ENCODE data around the gene STRN4.
A peak's percentile ranks its signal among the peaks of the same experiment; 100 is the strongest.
"Not testable (repeated sequence)": the region's sequence is repeated elsewhere in the genome, so short reads cannot be mapped to it uniquely, and the experiment has no call there.

Gene STRN4, protein sequence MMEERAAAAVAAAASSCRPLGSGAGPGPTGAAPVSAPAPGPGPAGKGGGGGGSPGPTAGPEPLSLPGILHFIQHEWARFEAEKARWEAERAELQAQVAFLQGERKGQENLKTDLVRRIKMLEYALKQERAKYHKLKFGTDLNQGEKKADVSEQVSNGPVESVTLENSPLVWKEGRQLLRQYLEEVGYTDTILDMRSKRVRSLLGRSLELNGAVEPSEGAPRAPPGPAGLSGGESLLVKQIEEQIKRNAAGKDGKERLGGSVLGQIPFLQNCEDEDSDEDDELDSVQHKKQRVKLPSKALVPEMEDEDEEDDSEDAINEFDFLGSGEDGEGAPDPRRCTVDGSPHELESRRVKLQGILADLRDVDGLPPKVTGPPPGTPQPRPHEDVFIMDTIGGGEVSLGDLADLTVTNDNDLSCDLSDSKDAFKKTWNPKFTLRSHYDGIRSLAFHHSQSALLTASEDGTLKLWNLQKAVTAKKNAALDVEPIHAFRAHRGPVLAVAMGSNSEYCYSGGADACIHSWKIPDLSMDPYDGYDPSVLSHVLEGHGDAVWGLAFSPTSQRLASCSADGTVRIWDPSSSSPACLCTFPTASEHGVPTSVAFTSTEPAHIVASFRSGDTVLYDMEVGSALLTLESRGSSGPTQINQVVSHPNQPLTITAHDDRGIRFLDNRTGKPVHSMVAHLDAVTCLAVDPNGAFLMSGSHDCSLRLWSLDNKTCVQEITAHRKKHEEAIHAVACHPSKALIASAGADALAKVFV

GRCh38 chr19:46746281-46747057 lies at the start of gene STRN4:
Gene STRN4, minus strand, starts transcription at chr19:46746450. Its CDS starts 20 bp downstream, at chr19:46746430.
- peak in 34 of 51 donors; percentile 8 to 75 (median 40) for DNase-seq

DNA sequence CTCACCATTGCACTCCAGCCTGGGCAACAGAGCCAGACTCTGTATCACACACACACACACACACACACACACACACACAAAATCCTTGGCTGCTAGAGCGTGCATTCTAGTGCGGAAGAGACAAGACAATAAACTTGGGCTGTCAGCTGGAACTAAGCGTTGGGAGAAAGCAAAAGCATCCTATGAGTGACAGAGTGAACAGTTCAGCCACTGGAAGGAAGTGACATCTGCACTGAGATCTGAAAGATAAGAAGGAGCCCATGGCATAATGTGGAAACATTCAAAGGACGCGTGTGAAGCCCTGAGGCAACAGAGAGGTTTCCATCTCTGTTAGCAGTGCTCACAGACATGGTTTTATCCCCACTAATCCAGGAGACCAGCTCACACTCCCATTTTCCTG lies 45.7 kb upstream of the STRN4 start:
- no peak for DNase-seq

DNA sequence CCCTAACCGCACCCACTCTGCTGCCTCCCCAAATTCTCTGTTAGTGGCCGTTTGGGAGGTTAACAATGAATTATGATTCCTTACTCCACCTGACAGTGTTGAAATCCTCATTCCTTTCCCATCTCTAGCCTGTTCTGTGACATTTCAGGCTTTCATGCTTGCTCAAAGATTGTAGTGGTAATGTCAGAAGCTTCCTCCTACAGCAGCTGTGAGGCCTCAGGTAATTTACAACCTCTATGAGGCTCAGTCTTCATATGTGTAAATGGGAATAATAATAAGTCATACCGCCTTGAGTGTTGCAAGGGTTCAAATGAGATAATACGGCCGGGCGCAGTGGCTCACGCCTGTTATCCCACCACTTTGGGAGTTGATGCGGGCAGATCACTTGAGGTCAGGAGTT lies 43.1 kb upstream of the STRN4 start:
- DNase-seq: no peak

GRCh38 chr19:46788968-46789338 lies 42.7 kb upstream of the STRN4 start:
- no peak for DNase-seq

GRCh38 chr19:46788262-46788967 lies 42.2 kb upstream of the STRN4 start, which contains the start of gene SLC1A5:
Gene SLC1A5, minus strand, starts transcription at chr19:46788594. Its CDS starts 629 bp downstream, at chr19:46787965.
- DNase-seq: peak in 48 of 51 donors; percentile 13 to 82 (median 58)

DNA sequence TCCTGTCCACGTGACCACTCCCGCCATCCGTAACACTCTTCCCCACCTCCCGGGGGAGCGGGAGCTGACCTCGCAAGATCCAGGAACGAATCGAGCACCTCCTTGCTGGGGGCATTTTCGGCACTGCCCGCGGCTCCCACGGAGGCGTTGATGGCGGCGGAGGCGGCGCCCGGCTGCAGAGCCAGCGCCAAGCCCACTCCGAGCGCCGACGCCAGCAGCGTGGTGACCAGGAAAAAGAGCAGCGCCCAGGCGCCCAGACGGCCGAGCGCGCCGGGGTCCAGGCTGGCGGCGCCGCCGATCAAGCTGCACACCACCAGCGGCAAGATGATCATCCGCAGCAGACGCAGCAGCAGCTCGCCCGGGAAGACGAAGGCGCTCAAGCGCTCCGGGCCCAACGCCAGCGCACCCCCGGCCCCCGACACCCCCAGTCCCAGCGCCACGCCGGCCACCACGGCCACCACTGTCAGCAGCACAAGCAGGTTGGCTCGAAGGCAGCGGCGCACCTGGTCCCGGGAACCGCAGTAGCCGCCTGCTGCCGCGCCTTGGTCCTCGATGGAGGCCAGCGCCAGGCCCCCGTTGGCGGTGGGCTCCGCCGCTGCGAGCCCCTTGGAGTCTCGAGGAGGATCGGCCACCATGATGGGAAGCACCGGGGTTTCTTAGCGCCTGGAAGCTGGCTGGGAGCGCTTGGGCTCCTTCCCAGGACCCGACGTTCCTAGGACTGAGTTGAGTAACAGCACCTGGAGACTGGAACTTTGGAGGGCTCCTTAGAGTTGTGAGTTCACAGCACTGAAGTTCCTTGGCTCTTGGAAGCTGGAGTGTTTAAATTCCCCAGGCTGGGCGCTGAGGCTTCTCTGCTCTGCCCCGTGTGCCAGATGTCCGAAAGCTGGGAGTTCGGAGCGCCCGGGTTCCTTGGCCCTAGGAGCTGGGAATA lies 41.3 kb upstream of the STRN4 start:
- DNase-seq: peak in 6 of 51 donors; percentile 7 to 26 (median 12)

GRCh38 chr19:46787040-46787330 lies 40.7 kb upstream of the STRN4 start:
- no peak for DNase-seq

DNA sequence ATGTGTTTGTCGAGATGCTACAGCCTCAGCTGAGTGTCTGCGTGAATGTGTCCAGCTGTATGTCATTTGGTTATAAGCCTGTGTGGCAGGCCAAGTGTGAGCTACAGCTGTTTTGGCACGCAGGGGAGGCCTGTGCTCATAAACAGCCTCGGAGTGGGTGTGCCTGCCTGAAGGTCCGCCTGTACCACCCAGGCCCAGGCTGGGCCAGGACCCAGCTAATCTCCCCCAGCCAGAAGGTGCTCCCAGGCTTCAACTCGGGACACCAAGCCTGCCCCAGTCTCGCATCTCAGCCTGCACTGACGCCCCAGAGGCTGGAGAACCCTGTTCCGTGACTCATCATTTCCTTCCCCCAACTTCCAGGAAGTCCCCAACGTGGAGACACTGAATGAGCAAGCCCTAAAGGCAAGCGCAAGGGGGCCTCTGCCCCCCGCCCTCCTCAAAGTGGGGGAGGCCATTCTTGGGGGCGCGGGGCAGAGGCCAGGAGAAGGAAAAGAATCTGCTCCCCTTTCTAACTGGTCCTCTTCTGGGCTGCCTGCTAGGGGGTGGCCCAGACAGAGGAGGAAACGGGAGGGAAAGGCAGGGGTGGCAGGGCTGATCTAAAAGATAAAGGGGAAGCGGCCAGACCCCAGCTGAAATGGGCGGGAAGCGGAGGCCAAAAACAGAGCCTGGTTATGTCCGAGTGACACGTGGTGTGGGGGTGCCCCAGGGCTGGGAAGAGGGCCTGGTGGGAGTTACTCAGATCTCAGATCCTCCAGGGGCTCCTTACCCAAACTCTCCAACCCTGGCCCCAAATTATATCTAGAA lies 40.2 kb upstream of the STRN4 start:
- DNase-seq: peak in 20 of 51 donors; percentile 7 to 43 (median 21)

DNA sequence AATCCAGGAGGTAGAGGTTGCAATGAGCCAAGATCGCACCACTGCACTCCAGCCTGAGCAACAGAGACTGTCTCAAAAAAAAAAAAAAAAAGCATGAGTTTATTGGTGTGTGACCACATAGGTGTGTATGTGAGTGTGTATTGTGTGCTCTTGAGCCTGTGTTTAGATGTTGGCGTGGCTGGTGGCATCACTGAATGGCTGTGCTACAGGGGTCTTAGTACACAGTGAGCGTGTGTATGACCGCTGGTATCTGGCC lies 39.7 kb upstream of the STRN4 start:
- DNase-seq: no peak

GRCh38 chr19:46785054-46785979 lies 39.1 kb upstream of the STRN4 start:
- no peak for DNase-seq

- peak in 7 of 51 donors; percentile 3 to 33 (median 10) for DNase-seq
These were observed 38.2 kb upstream of the STRN4 start for GRCh38 chr19:46784262-46785053.

DNA sequence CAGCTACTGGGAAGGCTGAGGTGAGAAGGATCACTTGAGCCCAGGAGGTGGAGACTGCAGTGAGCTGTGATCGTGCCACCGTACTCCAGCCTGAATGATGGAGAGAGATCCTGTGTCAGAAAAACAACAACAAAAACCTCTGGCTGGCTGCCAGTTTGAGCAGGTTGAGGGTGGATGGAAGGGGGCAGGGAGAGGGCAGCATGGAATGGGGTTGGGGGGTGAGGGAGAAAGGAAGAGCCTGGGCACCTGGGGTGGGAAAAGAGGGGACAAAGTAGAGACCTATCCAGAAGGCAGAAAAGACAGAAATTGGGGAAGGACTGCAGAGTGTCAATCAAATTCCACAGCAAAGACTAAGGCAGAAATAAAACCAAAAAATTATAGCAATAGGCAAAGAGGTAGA lies 37.4 kb upstream of the STRN4 start:
- DNase-seq: no peak

- DNase-seq: no peak
These were observed 36.2 kb upstream of the STRN4 start for GRCh38 chr19:46782355-46783019.

DNA sequence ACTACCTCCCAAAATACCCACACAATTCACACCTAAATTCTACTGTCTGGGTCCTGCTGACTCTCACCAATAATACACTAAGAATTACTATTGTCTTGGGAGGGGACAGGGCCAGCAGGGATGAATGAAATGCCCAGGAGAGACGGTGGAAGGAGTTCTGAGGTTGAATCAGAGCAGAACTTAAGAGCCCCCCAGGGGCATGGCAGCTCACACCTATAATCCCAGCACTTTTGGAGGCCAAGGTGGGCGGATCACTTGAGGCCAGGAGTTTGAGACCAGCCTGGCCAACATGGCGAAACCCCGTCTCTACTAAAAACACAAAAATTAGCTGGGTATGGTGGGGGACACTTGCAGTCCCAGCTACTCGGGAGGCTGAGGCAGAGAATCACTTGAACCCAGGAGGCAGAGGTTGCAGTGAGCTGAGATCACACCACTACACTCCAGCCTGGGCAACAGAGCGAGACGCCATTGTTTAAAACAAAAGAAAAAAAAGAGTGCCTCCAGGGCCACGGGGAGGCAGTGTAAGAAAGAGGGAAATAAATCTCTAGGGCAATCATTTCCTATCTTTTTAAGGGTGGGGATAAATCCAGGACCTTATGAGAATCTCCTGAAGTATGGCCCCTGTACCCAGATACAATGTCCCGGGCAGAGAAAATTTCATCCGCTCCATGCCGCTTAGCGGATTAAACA lies 31.9 kb upstream of the STRN4 start:
- DNase-seq: not testable (repeated sequence)

GRCh38 chr19:46776927-46777911 lies 31.0 kb upstream of the STRN4 start:
- DNase-seq: no peak

Data from hypothalamus (tissue), 51 donors.